GM18498 (cell line): Measurements from ENCODE around the gene ZC3H11A.
"Not testable (repeated sequence)": the region's sequence is repeated elsewhere in the genome, so short reads cannot be mapped to it uniquely, and the experiment has no call there.

Experiments
- ATAC-seq: cut with Tn5 transposase; IDR thresholded peaks from one replicate; pipeline ENCODE4 v1.9.1; 2021; ENCODE audit warnings: mild to moderate bottlenecking, moderate library complexity; ENCODE audit not compliant: unreplicated experiment

The ZC3H11A gene

DNA sequence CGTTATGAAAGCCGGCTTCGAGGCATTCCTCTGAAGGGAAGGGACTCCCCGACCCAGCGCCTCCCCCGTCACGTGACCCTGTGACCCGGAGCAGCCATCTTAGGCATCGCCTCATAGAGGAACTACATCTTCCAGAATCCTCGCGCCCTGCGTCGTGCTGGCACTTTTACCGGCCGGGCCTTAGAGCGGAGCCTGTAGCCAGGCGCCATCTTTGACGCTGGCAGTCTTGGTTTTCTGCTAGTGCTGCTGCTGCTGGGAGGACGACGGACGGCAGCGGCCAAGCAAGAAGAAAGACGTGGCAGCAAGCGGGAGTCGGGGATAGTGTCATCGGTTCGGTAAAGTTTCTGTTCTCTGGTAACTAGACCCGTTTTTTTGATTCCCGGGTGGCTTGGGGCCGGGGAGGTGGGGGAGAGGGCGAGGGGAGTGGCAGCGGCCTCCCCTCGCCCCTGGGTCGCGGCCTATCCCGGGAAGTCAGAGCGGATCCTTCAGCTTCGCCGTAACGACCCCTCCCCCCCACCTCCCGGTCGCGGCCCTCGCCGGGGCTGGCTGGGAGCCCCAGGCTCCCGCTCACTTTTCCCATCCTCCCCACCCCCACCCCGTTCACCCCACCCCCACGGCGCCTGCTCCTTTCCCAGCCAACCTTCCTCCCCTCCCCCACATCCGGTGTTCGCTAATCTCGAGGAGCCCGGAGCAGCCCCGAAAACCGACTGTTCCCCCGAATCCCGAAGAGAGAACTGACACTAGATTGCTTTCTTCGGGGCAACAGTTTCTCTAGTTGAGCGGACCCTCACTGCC lies at the start of gene ZC3H11A, which contains the start of gene ZBED6:
TSS of gene ZC3H11A (plus strand) at position 183 of the 795 bp plus-strand sequence. CDS start 21,448 bp downstream, outside the sequence.
TSS of gene ZBED6 (plus strand) at position 183 of the 795 bp plus-strand sequence. CDS start 1,900 bp downstream, outside the sequence.
- peak; percentile 96 for ATAC-seq

GRCh38 chr1:203746281-203746680 lies 49.1 kb upstream of the ZC3H11A start:
- no peak for ATAC-seq

GRCh38 chr1:203751051-203751450 lies 44.4 kb upstream of the ZC3H11A start:
- no peak for ATAC-seq

GRCh38 chr1:203751618-203752361 lies 43.6 kb upstream of the ZC3H11A start:
- not testable (repeated sequence) for ATAC-seq

DNA sequence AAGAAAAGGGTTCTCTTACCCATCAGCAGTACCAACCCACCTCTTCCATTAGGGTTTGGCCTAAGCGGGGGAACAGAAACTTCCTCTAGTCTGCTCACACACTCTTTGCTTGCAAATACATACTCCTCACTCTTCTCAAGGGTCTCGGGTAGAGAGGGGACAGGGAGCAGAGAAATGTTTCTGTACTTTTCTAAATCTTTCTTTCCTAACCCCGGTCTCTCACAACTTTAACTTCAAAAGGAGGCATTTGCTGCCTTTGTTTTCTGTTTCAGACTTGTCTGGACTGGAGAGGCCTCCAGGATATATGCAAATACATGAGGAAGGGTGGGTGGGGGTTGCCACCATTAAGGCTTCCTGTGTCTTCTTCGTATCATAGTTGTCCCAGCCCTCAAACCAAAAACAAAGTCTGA lies 41.0 kb upstream of the ZC3H11A start:
- ATAC-seq: peak; percentile 76

GRCh38 chr1:203756036-203756435 lies 39.4 kb upstream of the ZC3H11A start:
- ATAC-seq: no peak

DNA sequence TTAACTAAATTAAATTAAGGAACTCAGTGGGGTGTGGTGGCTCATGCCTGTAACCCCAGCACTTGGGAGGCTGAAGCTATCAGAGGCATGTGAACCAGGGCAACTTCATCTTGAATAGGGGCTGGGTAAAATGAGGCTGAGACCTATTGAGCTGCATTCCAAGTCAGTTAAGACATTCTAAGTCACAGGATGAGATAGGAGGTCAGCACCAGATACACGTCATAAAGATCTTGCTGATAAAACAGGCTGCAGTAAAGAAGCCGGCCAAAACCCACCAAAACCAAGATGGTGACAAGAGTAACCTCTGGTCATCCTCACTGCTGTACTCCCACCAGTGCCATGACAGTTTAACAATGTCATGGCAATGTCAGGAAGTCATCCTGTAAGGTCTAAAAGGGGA lies 36.7 kb upstream of the ZC3H11A start:
- not testable (repeated sequence) for ATAC-seq

DNA sequence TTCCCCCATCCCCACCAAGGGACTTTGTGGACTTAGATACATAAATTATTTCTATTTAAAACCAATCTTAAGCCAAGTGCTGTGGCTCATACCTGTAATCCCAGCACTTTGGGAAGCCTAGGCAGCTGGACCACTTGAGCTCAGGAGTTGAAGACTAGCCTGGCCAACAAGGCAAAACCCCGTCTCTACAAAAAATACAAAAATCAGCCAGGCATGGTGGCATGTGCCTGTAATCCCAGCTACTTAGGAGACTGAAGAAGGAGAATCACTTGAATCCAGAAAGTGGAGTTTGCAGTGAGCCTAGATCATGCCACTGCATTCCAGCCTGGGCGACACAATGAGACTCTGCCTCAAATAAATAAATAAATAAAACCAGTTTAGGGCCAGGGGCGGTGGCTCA lies 34.9 kb upstream of the ZC3H11A start:
- ATAC-seq: no peak

DNA sequence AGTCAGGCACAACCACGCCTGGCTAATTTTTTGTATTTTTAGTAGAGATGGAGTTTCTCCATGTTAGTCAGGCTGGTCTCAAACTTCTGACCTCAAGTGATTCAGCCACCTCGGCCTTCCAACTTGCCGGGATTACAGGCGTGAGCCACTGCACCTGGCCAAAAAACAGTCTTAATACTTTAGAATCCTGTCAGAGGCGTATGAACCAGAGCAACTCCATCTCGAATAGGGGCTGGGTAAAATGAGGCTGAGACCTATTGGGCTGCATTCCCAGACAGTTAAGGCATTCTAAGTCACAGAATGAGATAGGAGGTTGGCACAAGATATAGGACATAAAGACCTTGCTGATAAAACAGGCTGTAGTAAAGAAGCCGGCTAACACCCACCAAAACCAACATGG lies 33.5 kb upstream of the ZC3H11A start:
- not testable (repeated sequence) for ATAC-seq

GRCh38 chr1:203763505-203763904 lies 31.9 kb upstream of the ZC3H11A start:
- ATAC-seq: no peak

- no peak for ATAC-seq
Measured at GRCh38 chr1:203764105-203765028, 31.1 kb upstream of the ZC3H11A start.

DNA sequence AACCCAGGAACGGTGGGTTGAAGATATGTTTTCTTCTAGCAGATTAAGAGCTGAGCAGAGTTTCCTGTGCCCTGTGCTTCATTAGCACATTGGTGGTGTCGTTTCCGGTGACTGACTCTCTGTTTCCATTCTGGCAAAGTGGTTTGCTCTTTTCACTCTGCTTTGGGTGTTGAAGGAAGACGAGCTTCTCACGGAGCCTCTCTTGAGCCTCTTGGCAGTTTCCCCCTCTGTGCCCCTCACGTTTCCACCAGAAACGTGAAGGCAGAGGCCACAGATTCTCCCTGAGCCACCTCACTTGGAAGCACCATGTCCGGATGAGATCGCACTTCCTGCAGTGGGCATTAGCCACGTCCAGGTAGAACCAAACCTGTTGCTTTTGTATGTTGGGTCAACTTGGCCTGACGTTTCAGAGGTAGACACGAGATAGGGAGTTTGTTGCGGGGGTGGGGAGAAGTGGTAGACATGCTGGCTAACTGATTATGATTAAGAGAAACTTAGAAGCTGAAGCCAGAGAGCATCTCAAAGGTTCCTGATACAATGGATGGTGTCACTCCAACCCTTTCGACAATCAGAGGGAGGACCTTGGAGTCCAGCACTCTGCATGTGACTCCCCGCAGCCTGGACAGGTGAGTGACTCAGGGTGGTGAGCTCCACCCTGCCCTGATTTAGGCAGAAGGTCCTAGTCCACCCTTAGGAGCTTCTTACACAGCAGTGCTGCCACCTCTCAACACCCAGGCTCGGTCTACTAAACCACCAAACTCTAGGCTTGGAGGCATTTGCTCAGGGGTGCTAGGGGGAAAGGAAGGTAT lies 30.2 kb upstream of the ZC3H11A start, which contains the start of gene LAX1:
TSS of gene LAX1 (plus strand) at position 155 of the 809 bp plus-strand sequence. CDS start at position 538, 383 bp downstream.
- peak; percentile 86 for ATAC-seq

GRCh38 chr1:203768256-203768655 lies 27.2 kb upstream of the ZC3H11A start:
- no peak for ATAC-seq

DNA sequence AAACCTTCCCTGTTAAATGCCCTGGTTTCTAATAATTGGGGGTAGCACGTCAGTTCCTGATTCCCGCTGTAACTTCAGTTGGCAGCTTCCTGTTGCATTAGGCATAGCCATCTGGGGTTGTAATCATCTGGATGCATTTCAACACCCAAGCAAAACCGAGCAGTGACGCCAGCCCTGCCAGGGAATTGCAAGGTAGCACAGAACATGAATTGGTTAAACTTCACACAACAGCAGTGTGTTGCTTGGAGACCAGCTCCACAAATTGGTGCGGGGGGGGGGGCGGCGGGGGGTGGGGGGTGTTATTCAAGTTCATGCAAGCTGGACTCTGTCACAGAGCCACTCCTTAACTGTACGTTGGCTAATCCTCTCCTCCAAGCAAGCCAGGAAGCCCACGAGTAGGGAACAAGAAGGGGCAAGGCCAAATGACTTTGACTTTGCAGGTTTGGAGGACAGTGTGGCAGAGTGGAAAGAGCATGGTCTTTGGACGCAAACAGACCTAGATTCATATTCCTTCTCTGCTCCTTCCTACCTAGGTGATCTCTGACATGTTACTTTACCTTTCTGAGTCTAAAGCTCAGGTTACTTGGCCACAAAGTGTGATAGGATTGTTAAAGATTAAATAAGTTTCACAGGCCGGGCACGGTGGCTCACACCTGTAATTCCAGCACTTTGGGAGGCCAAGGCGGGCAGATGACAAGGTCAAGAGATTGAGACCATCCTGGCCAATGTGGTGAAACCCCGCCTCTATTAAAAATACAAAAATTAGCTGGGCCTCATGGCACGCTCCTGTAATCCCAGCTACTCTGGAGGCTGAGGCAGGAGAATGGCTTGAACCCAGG lies 25.7 kb upstream of the ZC3H11A start:
- ATAC-seq: no peak

GRCh38 chr1:203771901-203772301 lies 23.5 kb upstream of the ZC3H11A start:
- ATAC-seq: no peak

DNA sequence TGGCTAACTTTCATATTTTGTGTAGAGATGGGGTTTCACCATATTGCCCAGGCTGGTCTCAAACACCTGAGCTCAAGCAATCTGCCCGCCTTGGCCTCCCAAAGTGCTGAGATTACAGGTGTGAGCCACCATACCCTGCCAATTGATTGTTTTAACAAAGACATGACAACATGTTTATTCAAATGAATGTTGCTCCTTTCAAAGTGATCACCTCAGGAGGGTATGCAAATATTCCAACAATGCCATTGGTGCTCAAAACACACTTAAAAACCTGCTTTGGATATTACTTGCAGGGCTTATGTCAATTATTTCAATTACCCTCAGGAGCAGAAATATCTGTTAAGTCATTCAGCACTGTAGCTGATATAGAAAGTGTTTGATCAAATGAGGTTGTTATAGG lies 22.6 kb upstream of the ZC3H11A start:
- no peak for ATAC-seq

- ATAC-seq: no peak
Measured at GRCh38 chr1:203776636-203777035, 18.8 kb upstream of the ZC3H11A start.

DNA sequence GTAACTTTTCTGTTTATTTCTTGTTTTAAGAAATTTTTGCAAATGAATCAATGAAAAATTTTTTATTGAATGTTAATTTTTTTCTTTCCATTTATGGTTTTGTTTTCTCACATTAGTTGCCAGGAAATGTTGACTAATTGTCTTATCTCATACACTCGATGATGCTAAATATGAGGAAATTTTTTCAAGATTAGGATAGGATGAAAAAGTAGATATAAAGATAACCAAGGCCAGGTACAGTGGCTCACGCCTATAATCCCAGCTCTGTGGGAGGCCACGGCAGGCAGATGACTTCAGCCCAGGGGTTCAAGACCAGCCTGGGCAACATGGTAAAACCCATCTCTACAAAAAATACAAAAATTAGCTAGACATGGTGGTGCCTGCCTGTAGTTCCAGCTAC lies 17.8 kb upstream of the ZC3H11A start:
- ATAC-seq: no peak

DNA sequence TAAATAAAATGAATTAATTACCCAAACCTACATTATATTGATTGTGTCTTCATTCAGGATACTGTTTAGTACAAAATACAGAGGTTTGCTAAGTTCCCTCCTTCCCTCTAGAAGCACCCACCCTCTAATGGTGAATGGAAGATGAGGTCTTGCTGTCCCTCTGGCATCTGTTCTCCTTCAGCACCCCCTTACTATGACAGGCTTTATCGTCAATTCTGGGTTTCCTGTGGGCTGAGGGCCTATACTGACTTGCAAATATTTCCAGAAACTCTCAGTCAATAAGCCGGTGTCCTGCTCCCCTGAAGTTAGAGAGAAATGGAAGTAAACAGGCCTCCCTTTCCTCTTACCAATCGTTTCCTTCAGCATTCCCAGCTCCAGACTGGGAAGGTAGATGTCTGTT lies 17.3 kb upstream of the ZC3H11A start:
- no peak for ATAC-seq
